NCI-H146 treated with DMSO at 0.1 percent for 48 hours (cell line): ENCODE measurements around the gene AUTS2.
"Not testable (repeated sequence)": the region's sequence is repeated elsewhere in the genome, so short reads cannot be mapped to it uniquely, and the experiment has no call there.

Experiments
- DNase-seq: peaks from one replicate; lab custom pipeline; 2025; ENCODE audit not compliant: unreplicated experiment; lab: John Stamatoyannopoulos, UW

Gene AUTS2

DNA sequence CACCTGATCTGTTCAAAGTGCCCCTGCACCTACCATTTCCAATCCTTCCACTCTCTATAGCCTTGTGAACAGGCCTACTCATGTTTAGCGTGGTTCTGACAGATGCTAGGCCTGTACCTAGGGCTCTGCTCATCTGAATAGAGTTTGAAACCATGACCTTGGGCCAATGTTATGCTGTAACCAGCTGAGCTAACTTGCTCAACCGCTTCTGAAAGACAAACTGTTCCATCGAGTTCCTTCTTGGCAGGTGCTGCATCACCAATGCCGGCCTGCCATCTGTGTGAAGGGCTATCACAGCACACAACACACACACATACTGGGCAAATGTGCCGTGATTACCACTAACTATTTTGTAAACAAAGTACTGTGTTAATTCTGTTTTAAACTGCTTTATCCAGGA, 1114.7 kb downstream of the AUTS2 start:
- no peak for DNase-seq

DNA sequence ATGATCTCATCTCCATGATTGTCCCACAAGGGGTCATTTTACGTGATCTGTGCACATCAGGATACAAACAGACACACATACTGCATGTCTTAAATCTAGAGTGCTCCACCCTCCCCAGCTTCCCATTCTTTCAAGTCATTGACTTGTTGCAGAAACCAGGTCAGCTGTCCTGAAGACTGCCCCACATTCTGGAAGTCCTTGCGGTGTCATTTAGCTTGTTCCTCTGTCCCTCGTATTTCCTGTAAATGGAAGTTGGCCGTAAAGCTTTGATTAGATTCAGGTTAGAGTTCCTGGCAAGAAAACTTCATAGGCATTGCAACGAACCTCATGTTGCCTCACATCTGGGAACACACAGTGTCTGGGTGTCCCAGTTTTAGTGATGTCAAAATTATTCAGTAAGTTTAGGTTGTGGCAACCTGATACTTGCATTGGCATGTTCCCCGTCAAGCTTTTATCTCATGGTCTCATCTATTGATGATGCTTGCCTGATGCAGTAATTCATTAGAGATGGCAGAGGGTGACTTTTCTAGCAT, 1116.3 kb downstream of the AUTS2 start:
- no peak for DNase-seq

DNA sequence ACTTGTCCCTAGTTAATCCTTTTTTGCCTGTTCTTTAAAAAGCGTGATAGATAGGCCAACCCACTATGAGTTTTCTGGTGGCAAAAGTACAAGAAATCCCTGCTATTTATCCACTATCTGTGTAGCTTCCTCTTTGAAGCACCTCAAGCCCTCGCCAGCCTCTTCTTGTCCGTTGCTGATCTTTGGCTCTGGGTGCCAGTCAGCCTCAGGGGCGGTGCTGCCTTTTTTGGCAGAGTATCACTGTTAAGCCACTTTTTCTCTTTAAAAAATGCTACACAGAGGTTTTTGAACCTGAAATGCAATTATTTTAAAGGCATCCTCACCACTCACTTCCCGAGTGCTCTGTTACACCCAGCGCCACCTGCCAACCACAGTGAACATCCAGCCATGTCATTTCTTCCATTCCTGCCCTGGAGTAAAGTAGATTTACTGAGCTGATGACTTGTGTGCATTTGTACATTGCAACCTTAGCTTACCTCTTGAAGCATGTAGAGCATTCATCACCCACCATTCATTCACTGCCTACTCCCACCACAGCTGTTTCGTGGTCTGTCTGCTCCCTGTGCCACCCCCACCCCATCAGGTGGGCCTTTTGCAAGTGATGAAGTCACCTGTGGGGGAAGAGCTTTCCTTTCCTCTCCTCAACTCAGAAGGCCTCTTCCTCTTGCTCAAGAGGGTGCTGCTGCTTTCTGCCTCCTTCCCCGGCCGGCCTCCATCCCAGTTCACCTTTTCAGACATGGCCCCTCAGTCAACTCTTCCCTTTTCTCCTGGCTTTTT, 1119.5 kb downstream of the AUTS2 start:
- DNase-seq, result no peak

DNA sequence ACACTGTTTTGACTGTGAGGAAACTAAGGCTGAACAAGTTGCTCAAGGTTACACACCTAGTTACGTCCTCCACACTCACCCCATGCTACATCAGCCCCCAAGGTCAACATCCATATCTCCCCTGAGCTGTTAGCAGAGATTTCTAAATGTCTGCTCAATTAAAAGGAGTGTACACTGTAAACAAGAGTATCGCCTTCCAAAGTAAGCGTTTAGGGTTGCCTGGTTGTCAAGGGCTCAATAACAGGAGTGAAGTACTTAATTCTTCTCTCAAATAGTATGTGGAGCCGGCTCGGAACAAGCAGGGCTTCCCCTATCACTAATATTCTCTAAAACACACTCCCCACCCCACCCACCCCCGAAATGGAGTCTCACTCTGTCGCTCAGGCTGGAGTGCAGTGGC, 1120.8 kb downstream of the AUTS2 start:
- peak; percentile 13 for DNase-seq

DNA sequence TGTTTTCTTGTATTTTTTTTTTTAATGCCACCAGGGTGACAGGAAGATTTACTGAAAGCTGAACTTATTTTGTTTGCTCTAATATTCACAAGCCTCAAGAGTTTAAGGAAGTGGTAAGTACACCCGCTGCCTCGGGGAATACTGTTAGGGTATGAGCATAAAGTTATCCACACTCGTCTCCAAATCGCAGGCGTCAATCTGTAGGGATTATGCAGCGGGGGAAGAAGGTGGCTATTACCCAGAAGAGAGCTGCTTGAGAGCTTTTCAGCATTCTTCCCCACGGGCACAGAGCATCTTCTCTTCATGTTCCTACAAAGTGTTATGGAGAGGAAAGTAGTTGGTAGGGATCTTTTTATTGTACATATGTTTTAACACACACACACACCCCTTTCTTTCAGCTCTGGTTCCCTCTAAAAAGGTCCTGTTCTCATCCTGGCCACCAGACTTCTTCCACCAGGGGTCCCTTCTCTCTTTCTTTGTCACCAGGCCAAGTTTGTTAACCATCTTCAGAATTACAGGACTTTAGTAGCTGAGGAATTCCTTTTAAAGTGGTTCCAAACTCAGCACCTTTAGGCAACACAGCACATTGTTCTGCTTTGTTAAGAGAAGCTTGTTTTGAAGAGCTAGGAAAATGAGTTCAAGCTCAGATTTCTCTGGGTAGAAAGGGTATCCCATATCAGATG, 1122.1 kb downstream of the AUTS2 start:
- no peak for DNase-seq

DNA sequence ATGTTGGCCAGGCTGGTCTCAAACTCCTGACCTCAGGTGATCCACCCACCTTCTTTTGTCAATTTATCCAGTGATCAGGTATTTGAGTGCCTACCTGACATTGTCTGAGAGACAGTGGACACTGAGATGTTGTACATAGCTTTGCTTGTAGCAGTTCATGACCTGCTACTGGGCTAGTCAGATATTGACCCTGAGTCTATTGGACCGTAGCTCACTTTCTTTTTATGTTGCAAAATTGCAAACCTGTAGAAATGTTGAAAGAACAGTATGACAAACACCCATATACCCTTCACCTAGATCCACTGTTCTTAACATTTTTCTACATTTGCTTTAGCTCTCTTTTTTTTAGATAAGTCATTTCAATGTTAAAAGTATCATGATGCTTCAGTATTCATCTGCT, 1123.2 kb downstream of the AUTS2 start:
- DNase-seq, result no peak

DNA sequence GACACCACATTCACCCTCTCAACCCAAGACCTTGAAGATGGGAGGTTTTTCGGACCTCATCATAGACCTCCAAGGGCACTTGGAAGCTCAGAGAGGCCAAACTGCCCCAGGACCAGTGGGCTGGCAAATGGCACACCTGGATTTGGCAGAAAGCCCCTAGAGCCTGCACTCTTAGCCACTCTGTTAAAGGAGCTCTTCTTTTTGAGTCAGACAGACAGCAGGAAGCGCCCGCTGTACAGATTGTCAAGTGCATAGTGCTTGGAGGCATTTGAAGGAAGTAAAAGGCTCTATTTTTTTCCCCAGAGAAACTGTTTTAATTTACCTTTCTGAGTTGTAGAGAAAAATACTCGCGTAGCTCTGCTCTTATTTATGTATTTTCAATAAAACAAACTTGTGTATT, 1125.1 kb downstream of the AUTS2 start:
- DNase-seq, result no peak

DNA sequence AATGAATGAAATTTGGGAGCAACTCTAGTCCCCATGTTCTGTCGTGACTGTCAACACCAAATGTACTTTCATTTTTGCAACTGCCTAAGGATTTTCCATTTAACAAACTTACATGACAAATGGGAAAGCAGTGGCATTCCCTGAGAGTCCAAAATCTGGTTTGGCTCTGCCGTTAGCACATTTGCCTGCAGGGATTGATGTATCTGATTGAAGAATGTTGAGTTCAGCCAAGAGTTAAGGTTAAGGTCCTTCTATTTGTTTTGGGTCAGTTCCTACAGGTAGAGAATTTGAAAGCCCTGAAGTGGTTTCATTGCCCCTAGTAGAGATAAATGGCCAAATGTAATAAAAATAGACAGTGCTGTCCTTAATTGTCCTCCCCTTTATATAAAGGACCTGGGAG, 1127.2 kb downstream of the AUTS2 start:
- DNase-seq, result no peak

DNA sequence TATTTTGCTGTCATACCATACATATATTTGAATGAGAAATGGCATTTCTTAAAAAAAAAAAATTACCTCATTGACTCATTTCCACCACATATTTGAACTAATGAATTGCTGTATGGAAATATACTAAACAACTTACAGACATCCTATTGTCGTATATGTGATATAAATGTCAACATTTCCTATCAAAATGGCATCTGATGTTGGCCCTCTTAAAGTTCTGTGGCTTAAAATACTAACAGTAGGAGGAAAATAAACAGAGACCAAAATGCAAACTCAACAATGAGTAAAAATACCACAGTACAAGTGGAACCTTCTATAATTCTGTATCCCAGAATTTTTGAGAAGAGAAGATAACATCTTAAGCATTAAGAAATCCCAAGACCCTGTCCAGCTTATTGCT, 1128.0 kb downstream of the AUTS2 start:
- no peak for DNase-seq

DNA sequence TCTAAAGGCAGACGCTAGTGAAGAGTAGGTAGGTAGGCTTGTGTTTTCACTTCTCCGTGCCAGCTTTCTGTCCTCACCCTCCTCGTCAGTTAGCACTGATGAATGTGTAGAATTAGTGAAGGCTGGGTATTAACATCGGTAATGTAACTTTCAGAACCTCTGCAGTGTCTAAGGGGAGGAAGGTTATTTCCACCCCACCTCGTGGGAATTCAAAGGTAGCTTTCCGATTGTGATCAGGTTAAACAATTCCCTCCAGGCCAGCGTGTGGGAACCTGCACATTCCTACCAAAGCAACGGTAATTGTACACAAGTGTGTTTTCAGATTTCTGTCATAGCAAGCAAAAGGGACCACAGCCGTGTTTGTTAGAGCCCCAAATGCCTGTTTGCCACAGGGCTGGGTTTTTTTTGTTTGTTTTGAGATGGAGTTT, 1128.7 kb downstream of the AUTS2 start:
- no peak for DNase-seq

DNA sequence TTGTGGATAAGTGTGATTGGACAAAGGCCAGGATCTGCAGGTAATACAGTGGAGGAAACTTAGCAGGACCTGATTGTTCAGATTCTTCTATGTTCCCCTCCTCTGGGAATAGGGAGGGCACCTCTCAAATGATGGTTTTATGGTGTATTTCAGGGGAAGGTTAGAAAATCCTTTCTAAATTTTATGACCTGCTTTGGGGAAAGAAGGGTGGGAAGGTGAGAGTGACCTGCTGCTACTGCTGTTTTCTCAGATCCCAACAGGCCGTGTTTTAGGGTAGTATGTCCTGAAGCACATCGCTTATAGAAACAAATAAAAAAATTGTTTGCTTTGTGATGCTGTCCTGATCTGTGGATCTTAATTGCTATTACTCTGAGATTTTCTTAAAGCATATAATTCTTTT, 1129.6 kb downstream of the AUTS2 start:
- DNase-seq, result no peak

DNA sequence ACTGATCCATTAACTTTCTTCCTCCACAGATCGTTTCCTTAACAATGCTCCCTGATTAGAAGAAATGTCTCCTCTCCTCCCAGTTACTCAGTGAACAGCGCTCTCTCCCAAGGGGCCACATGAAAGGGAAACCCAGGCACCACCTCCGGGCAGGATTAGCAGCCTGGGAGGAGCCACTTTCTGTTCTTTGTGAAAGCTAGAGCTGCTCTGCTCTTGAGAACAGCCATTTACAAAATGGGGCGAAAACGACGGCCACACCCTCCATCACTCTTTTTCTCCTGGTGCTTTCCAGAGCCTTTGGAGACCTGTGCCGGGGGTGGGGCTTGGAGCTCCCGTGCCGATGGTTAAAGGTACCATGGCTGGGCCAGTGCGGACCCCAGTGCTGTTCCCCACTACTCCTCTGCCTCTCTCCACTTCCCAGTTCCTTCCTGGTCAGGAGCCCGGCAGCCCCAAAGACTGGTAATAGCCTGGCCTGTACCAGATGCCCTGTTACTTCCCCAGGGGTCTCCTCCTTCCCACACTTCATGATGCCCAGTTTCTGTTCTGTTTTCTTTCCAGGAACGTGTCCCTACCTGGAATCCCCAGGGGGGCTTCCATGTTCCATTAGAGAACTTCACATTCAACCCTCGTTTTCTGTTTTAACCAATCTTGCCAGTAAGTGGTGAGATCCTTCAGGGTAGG, 1130.7 kb downstream of the AUTS2 start:
- DNase-seq, result no peak

DNA sequence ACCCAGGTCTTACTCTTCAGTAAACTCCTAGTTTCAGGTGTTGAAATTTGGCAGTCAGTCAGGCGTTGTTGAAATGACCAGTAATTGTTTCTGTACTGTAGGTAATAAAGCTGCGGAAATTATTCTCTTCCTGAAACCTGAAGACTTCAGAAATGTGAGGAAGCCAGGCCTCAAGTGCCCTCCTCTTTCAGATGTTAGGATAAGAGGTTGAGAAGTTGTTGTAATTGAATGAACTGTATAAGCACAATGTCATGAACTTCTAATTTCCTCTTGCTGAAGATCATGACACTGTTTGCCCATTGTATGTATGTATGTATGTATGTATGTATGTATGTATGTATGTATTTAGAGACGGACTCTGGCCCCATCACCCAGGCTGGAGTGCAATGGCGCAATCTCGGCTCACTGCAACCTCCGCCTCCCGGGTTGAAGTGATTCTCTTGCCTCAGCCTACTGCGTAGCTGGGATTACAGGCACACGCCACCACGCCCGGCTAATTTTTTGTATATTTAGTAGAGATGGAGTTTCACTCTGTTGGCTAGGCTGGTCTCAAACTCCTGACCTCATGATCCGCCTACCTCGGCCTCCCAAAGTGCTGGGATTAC, 1131.4 kb downstream of the AUTS2 start:
- DNase-seq, result not testable (repeated sequence)

DNA sequence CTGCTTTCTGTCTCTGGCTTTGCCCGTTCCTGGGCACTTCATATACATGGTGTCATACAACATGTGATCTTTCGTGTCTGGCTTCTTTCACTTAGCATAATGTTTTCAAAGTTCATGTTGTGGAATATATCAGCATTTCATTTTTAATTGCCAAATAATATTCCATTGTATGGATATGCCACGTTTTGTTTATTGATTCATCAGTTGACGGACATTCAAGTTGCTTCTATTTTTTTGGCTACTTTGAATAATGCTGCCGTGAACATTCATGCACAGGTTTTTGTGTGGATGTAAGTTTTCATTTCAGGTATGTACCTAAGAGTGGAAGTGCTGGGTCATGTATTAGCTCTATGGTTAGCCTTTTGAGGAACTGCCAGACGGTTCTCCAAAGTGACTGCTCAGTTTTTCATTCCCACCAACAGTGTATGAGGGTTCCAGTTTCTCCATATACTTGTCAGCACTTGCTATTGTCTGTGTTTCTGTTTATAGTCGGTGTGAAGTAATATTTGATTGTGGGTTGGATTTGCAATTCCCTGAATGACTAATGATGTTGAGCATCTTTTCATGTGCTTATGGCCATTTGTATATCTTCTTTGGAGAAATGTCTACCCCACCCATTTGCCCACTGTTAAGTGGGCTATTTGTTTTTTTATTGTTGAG, 1132.3 kb downstream of the AUTS2 start:
- DNase-seq, result no peak

DNA sequence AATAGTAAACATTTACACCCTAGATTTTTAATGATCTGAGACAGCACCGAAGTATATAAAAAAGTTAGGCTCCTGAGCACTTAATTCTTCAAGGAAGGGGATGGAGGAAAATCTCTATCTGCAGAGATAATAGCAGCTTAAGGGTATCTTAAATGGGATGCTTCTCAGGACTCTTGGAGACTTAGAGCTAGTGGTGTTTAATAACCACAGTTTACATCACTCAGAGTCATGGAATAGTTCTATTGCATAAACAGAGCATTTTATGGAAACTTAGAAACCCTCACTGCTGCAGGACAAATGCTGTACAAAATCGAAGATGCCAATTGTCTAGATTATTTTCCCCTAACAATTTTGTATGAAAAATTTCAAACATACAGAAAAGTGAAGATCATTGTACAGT, 1134.8 kb downstream of the AUTS2 start:
- no peak for DNase-seq

DNA sequence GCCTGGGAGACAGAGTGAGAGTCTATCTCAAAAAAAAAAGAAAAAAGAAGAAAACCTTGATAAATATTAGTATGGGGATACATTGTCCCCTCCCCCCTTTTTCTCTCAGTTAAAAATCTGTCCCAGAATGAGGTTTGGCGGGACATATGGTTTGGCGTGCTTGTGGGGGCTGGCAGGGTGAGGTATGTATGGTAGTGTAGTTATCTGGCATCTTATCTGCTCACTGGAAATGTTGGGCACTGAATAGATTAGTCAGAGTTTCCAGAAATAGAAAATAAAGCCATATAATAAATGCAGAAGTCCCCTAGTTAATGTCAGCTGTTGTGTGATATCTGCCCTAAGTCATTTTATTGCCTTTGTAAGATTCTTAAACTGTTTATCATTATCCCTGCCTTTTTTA, 1136.1 kb downstream of the AUTS2 start:
- no peak for DNase-seq

DNA sequence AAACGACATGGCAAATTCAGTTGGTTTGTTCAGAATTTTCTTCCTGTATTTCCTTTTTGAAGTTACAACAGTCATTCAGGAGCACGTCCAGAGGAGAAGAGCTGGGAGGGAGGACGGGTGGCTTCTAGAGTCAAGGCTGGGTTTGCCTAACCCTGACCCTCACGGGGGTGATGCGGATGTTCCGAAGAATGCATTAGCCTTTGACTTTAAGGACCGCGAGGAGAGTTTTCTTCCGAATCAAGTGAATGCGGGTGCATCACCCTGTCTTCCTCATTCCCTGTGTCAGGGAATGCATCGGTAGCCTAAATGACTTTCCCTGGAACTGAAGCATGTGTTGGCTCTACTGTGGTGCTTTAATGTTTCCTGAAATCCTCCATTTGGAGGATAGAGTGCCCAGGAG, 1137.0 kb downstream of the AUTS2 start:
- DNase-seq, result no peak

DNA sequence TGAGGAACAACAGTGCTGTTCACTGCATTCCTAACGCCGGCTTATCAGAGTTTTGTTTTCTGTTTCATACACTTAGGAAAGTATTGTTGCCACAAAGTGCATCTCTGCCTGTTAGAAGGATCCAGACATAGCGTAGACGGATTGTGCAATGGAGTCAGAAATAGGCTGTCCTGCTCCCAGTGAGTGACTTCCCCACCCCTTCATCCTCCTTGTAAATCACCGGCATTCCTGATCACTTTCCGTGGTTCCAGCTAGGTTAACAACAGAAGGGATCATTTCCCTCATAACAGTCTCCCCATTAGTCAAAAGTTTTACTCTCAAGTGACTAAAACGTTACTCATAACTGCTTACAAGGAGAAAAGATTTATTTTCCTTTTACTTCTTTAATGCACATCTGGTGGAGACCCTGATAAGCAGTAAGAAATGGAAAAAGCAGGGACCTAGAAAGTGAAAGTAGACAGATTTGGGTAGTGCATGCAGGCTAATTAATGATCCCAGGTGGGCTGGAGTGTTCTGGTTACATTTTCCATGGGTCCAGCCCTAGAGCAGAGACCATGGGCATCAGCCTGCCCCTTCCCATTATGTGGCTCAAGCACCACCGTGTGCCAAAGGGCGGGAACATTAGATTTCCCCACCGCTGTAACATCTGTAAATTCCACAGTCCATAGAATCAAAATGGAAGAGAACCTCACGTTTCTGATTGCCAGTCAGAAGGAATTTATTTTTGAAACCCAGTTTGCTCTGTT, 1138.6 kb downstream of the AUTS2 start:
- DNase-seq, result no peak

DNA sequence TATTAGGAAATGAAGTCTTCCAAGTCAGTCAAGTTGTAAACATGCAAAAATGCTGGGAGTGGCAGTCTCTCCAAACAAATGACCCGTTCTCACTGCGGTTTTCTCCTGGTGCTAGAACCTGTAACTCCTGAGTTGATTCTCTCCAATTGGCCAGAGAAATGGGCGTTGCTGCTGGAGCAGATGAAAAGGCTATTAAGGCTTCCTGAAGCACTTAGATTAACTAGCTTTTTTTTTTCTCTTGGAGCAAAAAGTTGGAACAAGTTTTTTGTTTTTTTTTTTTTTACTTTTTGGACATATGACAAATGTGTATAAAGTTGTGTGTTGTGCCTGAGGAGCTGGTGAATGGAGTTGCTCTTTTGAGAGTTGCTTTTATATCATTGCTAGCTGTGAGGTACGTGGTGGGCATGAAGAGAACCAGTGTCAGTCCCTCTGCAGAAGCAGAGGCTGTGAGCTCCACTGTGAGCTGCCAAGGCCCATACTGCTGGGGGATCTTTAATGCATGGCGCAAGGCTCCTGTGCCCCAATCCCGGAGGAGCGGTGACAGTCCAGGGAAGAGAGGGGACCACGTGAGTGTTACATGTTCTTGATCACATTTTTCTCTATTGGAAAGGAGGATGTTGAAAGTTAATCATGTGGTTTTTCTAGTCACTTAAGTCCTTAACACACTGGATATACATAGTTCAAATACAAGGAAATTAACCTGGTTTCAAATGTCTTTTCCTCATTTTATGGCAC, 1140.0 kb downstream of the AUTS2 start:
- DNase-seq, result no peak
